T-helper 17 cell (primary cell): Measurements from ENCODE around the gene SPRR2E. TPM values are rescaled to one million over a fixed set of nuclear protein-coding genes. Genes with fewer than 3 reads are reported as not detected.

Experiments
- ATAC-seq: fragments of 150-1000 bp; cut with Tn5 transposase; 2 replicates; pipeline ENCODE4 v1.10.0; 2021; ENCODE audit warnings: mild to moderate bottlenecking, moderate library complexity
- DNase-seq, 3 donors: peaks; one replicate each; pipeline versions ENCODE4 v3.0.0 to v3.0.0-alpha.2; 2020 to 2021
- H3K9me3 ChIP-seq: one replicate; pipeline ENCODE4 v1.7.0; 2013; ENCODE audit warnings: low read length, mild to moderate bottlenecking; ENCODE audit not compliant: control insufficient read depth, poor library complexity, severe bottlenecking
- H3K27ac Mint-ChIP-seq: one replicate; pipeline ENCODE4 v1.8.0; 2022; ENCODE audit warnings: mild to moderate bottlenecking, moderate library complexity, mixed read lengths
- H3K27me3 Mint-ChIP-seq: one replicate; pipeline ENCODE4 v1.8.0; 2022; ENCODE audit warnings: mixed read lengths
- H3K36me3 Mint-ChIP-seq: one replicate; pipeline ENCODE4 v1.8.0; 2022; ENCODE audit warnings: low read depth, mixed read lengths
- H3K4me1 Mint-ChIP-seq: one replicate; pipeline ENCODE4 v1.8.0; 2022; ENCODE audit warnings: mild to moderate bottlenecking, mixed read lengths
- H3K4me3 Mint-ChIP-seq: one replicate; pipeline ENCODE4 v1.8.0; 2022; ENCODE audit warnings: mild to moderate bottlenecking, moderate library complexity, mixed read lengths
- total RNA-seq, 4 donors: library from RNA in 2 of 4; stranded (reverse) in 2 of 4; gene quantifications; one replicate each; pipeline ENCODE4 v1.2.3 and lab custom pipeline; 2022 to 2026

SPRR2E gene
- total RNA-seq, 2 donors from 2014 or later = not detected

DNA sequence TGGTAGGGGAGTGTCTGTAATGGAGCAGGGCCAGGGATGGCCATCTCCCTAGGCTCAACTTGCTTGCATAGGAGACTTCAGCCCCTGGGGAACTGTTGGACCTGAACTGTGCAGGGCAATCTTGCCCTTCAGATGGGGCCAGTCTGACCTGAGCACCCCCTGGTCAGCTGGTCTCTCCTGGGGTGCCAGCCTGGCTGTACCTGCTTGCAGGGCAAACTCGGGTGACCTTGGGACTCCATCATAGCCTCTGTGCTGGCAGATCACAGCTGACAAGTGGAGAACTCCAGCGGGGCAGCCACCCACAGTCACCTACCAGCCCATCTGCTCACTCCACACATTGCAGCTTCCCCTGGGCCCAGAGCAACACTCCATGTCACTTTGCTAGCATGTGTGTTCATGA, 45.1 kb downstream of the SPRR2E start:
- Mint-ChIP-seq H3K36me3 (no peaks in the 10 kb centered on the region), H3K4me3 (no peak overlapping the region), H3K27ac (no peak overlapping the region), H3K4me1 (no peaks in the 10 kb centered on the region), H3K27me3 (peaks cover 29% of the 10 kb centered on the region)
- DNase-seq = no peak
- ATAC-seq = no peak
- no peaks in the 10 kb centered on the region for H3K9me3 ChIP-seq

Other genes with a start within 250 kb of the SPRR2E start
- gene LCE7A, start 234.5 kb downstream of the SPRR2E start, total RNA-seq = not detected
- gene SMCP, start 216.2 kb downstream of the SPRR2E start, total RNA-seq = not detected
- not detected for gene IVL, start 186.0 kb downstream of the SPRR2E start, total RNA-seq
- gene SPRR5, start 147.3 kb downstream of the SPRR2E start, total RNA-seq = not detected
- not detected for gene SPRR4, start 123.9 kb downstream of the SPRR2E start, total RNA-seq
- gene SPRR1A, start 110.4 kb downstream of the SPRR2E start, total RNA-seq = not detected
- not detected for gene SPRR3, start 92.8 kb downstream of the SPRR2E start, total RNA-seq
- gene SPRR1B, start 63.3 kb downstream of the SPRR2E start, total RNA-seq = not detected
- not detected for gene SPRR2D, start 53.4 kb downstream of the SPRR2E start, total RNA-seq
- not detected for gene SPRR2A, start 37.0 kb downstream of the SPRR2E start, total RNA-seq
- not detected for gene SPRR2B, start 22.9 kb downstream of the SPRR2E start, total RNA-seq
- not detected for gene SPRR2F, start 19.0 kb upstream of the SPRR2E start, total RNA-seq
- gene SPRR2G, start 56.4 kb upstream of the SPRR2E start, total RNA-seq = not detected
- gene LELP1, start 108.9 kb upstream of the SPRR2E start, total RNA-seq = not detected
- gene PRR9, start 123.1 kb upstream of the SPRR2E start, total RNA-seq = not detected
- gene LORICRIN, start 165.2 kb upstream of the SPRR2E start, total RNA-seq = not detected
- gene PGLYRP3, start 218.4 kb upstream of the SPRR2E start, total RNA-seq = not detected